GOT3 (cell line): ENCODE measurements around the gene SLX9.

Experiments used
- DNase-seq: peaks from one replicate; lab custom pipeline; 2025; ENCODE audit warnings: mixed read lengths; lab: John Stamatoyannopoulos, UW

The SLX9 gene

GRCh38 chr21:44947930-44948331 lies 8.1 kb downstream of the SLX9 start:
- no peak for DNase-seq

- DNase-seq: no peak
Observed at GRCh38 chr21:44948426-44949120, 8.7 kb downstream of the SLX9 start.

- DNase-seq: no peak
Observed at GRCh38 chr21:44949161-44949778, 9.4 kb downstream of the SLX9 start.

- DNase-seq: no peak
Observed at GRCh38 chr21:44949779-44950198, 10.0 kb downstream of the SLX9 start.

- DNase-seq: no peak
Observed at GRCh38 chr21:44950351-44950750, 10.5 kb downstream of the SLX9 start.

- no peak for DNase-seq
Observed at GRCh38 chr21:44951186-44951915, 11.5 kb downstream of the SLX9 start.

- DNase-seq: no peak
Observed at GRCh38 chr21:44952116-44952928, 12.5 kb downstream of the SLX9 start.

- no peak for DNase-seq
Observed at GRCh38 chr21:44952929-44953627, 13.2 kb downstream of the SLX9 start.

GRCh38 chr21:44953628-44954021 lies 13.8 kb downstream of the SLX9 start:
- DNase-seq: no peak

GRCh38 chr21:44954281-44954771 lies 14.5 kb downstream of the SLX9 start:
- DNase-seq: no peak

GRCh38 chr21:44955141-44955797 lies 15.4 kb downstream of the SLX9 start:
- DNase-seq: no peak

- DNase-seq: no peak
Observed at GRCh38 chr21:44955798-44956175, 16.0 kb downstream of the SLX9 start.

GRCh38 chr21:44956356-44957046 lies 16.7 kb downstream of the SLX9 start:
- no peak for DNase-seq

- DNase-seq: no peak
Observed at GRCh38 chr21:44957047-44957831, 17.4 kb downstream of the SLX9 start.

- no peak for DNase-seq
Observed at GRCh38 chr21:44957901-44958451, 18.1 kb downstream of the SLX9 start.

GRCh38 chr21:44958471-44959191 lies 18.8 kb downstream of the SLX9 start:
- DNase-seq: peak; percentile 62

- DNase-seq: no peak
Observed at GRCh38 chr21:44959376-44960091, 19.7 kb downstream of the SLX9 start.
